DND-41 (cell line): ENCODE results near the gene ADISSP.

Experiments used
- EZH2 ChIP-seq: IDR thresholded peaks from 3 replicates; pipeline ENCODE4 v1.6.1; 2012; ENCODE audit warnings: borderline replicate concordance, low read depth, mild to moderate bottlenecking, moderate library complexity, low read length, inconsistent platforms; ENCODE audit not compliant: severe bottlenecking
- TF ChIP-seq, protein P1 (sequence below): IDR thresholded peaks from 2 replicates; pipeline ENCODE4 v1.5.1; 2012; ENCODE audit warnings: borderline replicate concordance, low read length, moderate library complexity, mild to moderate bottlenecking; ENCODE audit not compliant: poor library complexity, severe bottlenecking; ENCODE audit errors: extremely low read depth

DNA sequence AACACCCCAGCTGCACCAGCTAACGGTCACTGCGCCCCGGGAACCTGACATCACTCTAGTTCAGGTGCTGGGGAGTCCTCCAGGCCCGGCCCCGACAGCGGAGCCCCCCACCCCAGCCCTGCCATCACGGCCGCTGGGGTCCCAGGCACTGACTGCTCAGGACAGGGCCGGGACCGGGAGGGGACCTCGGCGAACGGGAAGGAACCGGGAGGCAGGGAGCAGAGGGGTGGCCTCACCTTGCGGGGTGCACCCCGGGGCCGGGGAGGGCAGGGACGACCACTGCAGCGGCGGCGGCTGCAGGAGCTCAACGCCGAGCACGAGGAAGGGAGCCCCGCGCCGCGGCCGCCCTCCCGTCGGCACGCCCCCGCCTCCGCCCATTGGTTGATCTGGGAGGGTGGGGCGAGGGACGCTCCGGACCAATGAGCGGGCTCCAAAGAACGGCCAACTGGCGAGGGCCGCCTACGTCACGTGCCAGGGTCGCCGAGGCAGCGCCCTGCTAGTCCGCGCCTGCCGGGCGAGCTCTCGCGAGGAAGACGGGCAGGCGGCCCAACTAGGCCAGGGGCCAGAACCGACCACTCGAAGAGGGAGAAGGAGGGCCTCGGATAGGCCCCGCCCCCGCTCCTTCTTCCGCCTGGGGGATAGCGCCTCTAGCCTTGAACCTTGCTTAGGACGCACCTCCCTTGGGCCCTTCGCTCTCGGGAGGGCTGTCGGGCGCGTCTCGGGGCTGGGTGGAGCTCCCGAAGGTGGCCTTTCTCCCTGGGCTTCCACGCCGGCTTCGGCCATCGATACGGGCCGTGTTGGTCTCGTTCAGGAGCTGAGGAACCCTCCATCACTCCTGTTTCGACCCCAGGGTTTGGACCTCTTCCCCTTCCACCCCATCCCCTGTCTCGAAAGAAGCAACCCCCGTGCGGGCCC lies at the start of gene ADISSP:
- TF ChIP-seq, protein P1, sequence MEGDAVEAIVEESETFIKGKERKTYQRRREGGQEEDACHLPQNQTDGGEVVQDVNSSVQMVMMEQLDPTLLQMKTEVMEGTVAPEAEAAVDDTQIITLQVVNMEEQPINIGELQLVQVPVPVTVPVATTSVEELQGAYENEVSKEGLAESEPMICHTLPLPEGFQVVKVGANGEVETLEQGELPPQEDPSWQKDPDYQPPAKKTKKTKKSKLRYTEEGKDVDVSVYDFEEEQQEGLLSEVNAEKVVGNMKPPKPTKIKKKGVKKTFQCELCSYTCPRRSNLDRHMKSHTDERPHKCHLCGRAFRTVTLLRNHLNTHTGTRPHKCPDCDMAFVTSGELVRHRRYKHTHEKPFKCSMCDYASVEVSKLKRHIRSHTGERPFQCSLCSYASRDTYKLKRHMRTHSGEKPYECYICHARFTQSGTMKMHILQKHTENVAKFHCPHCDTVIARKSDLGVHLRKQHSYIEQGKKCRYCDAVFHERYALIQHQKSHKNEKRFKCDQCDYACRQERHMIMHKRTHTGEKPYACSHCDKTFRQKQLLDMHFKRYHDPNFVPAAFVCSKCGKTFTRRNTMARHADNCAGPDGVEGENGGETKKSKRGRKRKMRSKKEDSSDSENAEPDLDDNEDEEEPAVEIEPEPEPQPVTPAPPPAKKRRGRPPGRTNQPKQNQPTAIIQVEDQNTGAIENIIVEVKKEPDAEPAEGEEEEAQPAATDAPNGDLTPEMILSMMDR: peak; percentile 43
- no peak for TF ChIP-seq EZH2
